Measurements from ENCODE around the gene ZNF101. TPM values are rescaled to one million over a fixed set of nuclear protein-coding genes. Genes with fewer than 3 reads are reported as not detected.
A peak's percentile ranks its signal among the peaks of the same experiment; 100 is the strongest.
"Not testable (repeated sequence)": the region's sequence is repeated elsewhere in the genome, so short reads cannot be mapped to it uniquely, and the experiment has no call there.

ZNF101 gene
- polyA plus RNA-seq, 6 donors from 2014 or later, result 29.2 to 66.9 (median 37.4) TPM

GRCh38 chr19:19679176-19680073, 10.8 kb downstream of the ZNF101 start:
- Mint-ChIP-seq H3K27ac (peak overlapping the region in 2 of 6 donors; percentile 34 to 72), H3K9me3 (peaks cover 3 to 61% (median 31%) of the 10 kb centered on the region in 7 donors), H3K36me3 (peaks cover 46 to 62% of the 10 kb centered on the region in 2 donors), H3K27me3 (no peaks in the 10 kb centered on the region), H3K4me3 (peak overlapping the region in 2 of 8 donors; percentile 9 to 44), H3K4me1 (peaks cover 18 to 21% (median 19%) of the 10 kb centered on the region in 3 donors)
- DNase-seq (no peak), ATAC-seq (ENCODE audit: low read depth in 2 of 2) (no peak)

- H3K9me3 Mint-ChIP-seq, result peaks cover 6 to 38% (median 15%) of the 10 kb centered on the region in 7 donors
- H3K27me3 Mint-ChIP-seq; H3K4me1 Mint-ChIP-seq; DNase-seq; ATAC-seq (ENCODE audit: low read depth in 2 of 2): not testable (repeated sequence)
- peaks cover 19 to 27% of the 10 kb centered on the region in 2 donors for H3K36me3 Mint-ChIP-seq
- H3K27ac Mint-ChIP-seq, result peak overlapping the region in 1 of 6 donors; percentile 42
- H3K4me3 Mint-ChIP-seq, result peak overlapping the region in 1 of 8 donors; percentile 40
Measured at GRCh38 chr19:19686119-19686518, 17.5 kb downstream of the ZNF101 start.

GRCh38 chr19:19686580-19686979, 17.9 kb downstream of the ZNF101 start:
- Mint-ChIP-seq H3K36me3 (peaks cover 15 to 23% of the 10 kb centered on the region in 2 donors), H3K27ac (peak overlapping the region in 1 of 6 donors; percentile 50), H3K4me3 (no peak overlapping the region), H3K4me1 (peaks cover 0 to 4% (median 0%) of the 10 kb centered on the region in 3 donors), H3K27me3 (no peaks in the 10 kb centered on the region), H3K9me3 (peaks cover 6 to 33% (median 15%) of the 10 kb centered on the region in 7 donors)
- DNase-seq (no peak), ATAC-seq (ENCODE audit: low read depth in 2 of 2) (no peak)

GRCh38 chr19:19687090-19687489, 18.5 kb downstream of the ZNF101 start:
- DNase-seq, result no peak
- Mint-ChIP-seq H3K9me3 (peaks cover 6 to 33% (median 15%) of the 10 kb centered on the region in 7 donors), H3K27me3 (no peaks in the 10 kb centered on the region), H3K36me3 (peaks cover 15 to 23% of the 10 kb centered on the region in 2 donors), H3K4me1 (peaks cover 0 to 4% (median 0%) of the 10 kb centered on the region in 3 donors), H3K4me3 (no peak overlapping the region), H3K27ac (peak overlapping the region in 1 of 6 donors; percentile 50)
- ATAC-seq (ENCODE audit: low read depth in 2 of 2), result no peak

- not testable (repeated sequence) for H3K4me3 Mint-ChIP-seq; DNase-seq; H3K4me1 Mint-ChIP-seq; ATAC-seq (ENCODE audit: low read depth in 2 of 2); H3K36me3 Mint-ChIP-seq; H3K27me3 Mint-ChIP-seq
- Mint-ChIP-seq H3K9me3 (peaks cover 4 to 18% (median 8%) of the 10 kb centered on the region in 7 donors), H3K27ac (peak overlapping the region in 1 of 6 donors; percentile 62)
Measured at GRCh38 chr19:19689023-19689422, 20.4 kb downstream of the ZNF101 start.

GRCh38 chr19:19691683-19692082, 23.0 kb downstream of the ZNF101 start:
- ATAC-seq (ENCODE audit: low read depth in 2 of 2), result no peak
- Mint-ChIP-seq H3K4me3 (peak overlapping the region in 1 of 8 donors; percentile 70), H3K27me3 (no peaks in the 10 kb centered on the region), H3K27ac (no peak overlapping the region), H3K9me3 (peaks cover 0 to 3% (median 0%) of the 10 kb centered on the region in 7 donors), H3K4me1 (no peaks in the 10 kb centered on the region), H3K36me3 (peaks cover 0 to 2% of the 10 kb centered on the region in 2 donors)
- DNase-seq, result no peak

- DNase-seq (no peak), ATAC-seq (ENCODE audit: low read depth in 2 of 2) (no peak)
- H3K4me3 Mint-ChIP-seq, result no peak overlapping the region
- H3K9me3 Mint-ChIP-seq, result peaks cover 0 to 17% (median 6%) of the 10 kb centered on the region in 7 donors
- H3K27ac Mint-ChIP-seq, result no peak overlapping the region
- peaks cover 0 to 5% of the 10 kb centered on the region in 2 donors for H3K36me3 Mint-ChIP-seq
- H3K27me3 Mint-ChIP-seq, result no peaks in the 10 kb centered on the region
- no peaks in the 10 kb centered on the region for H3K4me1 Mint-ChIP-seq
Measured at GRCh38 chr19:19696386-19696785, 27.7 kb downstream of the ZNF101 start.

- H3K4me3 Mint-ChIP-seq, result no peak overlapping the region
Measured at GRCh38 chr19:19697589-19697988, 28.9 kb downstream of the ZNF101 start.

GRCh38 chr19:19700493-19700892, 31.9 kb downstream of the ZNF101 start:
- not testable (repeated sequence) for H3K27ac Mint-ChIP-seq; H3K4me1 Mint-ChIP-seq; H3K4me3 Mint-ChIP-seq; H3K27me3 Mint-ChIP-seq; ATAC-seq (ENCODE audit: low read depth in 2 of 2); DNase-seq
- peaks cover 7 to 24% of the 10 kb centered on the region in 2 donors for H3K36me3 Mint-ChIP-seq
- peaks cover 4 to 50% (median 19%) of the 10 kb centered on the region in 7 donors for H3K9me3 Mint-ChIP-seq

More at GRCh38 chr19:19697589-19697988, 28.9 kb downstream of the ZNF101 start:
- DNase-seq, result no peak
- Mint-ChIP-seq H3K27me3 (no peaks in the 10 kb centered on the region), H3K36me3 (peaks cover 0 to 5% of the 10 kb centered on the region in 2 donors), H3K27ac (no peak overlapping the region), H3K9me3 (peaks cover 0 to 23% (median 6%) of the 10 kb centered on the region in 7 donors), H3K4me1 (no peaks in the 10 kb centered on the region)
- no peak for ATAC-seq (ENCODE audit: low read depth in 2 of 2)

- Mint-ChIP-seq H3K4me3 (no peak overlapping the region), H3K27me3 (no peaks in the 10 kb centered on the region), H3K9me3 (peaks cover 7 to 90% (median 58%) of the 10 kb centered on the region in 7 donors), H3K4me1 (no peaks in the 10 kb centered on the region), H3K27ac (no peak overlapping the region), H3K36me3 (peaks cover 22 to 35% of the 10 kb centered on the region in 2 donors)
- ATAC-seq (ENCODE audit: low read depth in 2 of 2) (no peak), DNase-seq (no peak)
Measured at GRCh38 chr19:19704836-19705235, 36.2 kb downstream of the ZNF101 start.

GRCh38 chr19:19710506-19710905, 41.9 kb downstream of the ZNF101 start:
- H3K4me1 Mint-ChIP-seq, result no peaks in the 10 kb centered on the region
- H3K27me3 Mint-ChIP-seq, result no peaks in the 10 kb centered on the region
- no peak overlapping the region for H3K27ac Mint-ChIP-seq
- no peak for DNase-seq
- ATAC-seq (ENCODE audit: low read depth in 2 of 2), result no peak
- peaks cover 5 to 97% (median 81%) of the 10 kb centered on the region in 7 donors for H3K9me3 Mint-ChIP-seq
- no peak overlapping the region for H3K4me3 Mint-ChIP-seq
- H3K36me3 Mint-ChIP-seq, result peaks cover 43 to 45% of the 10 kb centered on the region in 2 donors

GRCh38 chr19:19711306-19711933, 42.8 kb downstream of the ZNF101 start:
- H3K27me3 Mint-ChIP-seq, result no peaks in the 10 kb centered on the region
- ATAC-seq (ENCODE audit: low read depth in 2 of 2) (no peak), DNase-seq (no peak)
- no peak overlapping the region for H3K27ac Mint-ChIP-seq
- H3K4me3 Mint-ChIP-seq, result no peak overlapping the region
- H3K4me1 Mint-ChIP-seq, result no peaks in the 10 kb centered on the region
- peaks cover 5 to 97% (median 83%) of the 10 kb centered on the region in 7 donors for H3K9me3 Mint-ChIP-seq
- H3K36me3 Mint-ChIP-seq, result peaks cover 52 to 53% of the 10 kb centered on the region in 2 donors
